Parietal lobe (tissue), 1 donor: ENCODE results near the gene ARMH2. TPM values are rescaled to one million over a fixed set of nuclear protein-coding genes. Genes with fewer than 3 reads are reported as not detected.

ENCODE experiments used
- total RNA-seq: library from RNA; depleted of rRNA; stranded (reverse); fragments of >200 nt; gene quantifications from one replicate; pipeline ENCODE4 v1.2.3, GENCODE V29; 2014

The ARMH2 gene
- total RNA-seq, result not detected

GRCh38 chr6:24798740-24799540, at the start of gene ARMH2:
Gene ARMH2, minus strand, starts transcription at chr6:24798917. Its CDS starts 60 bp downstream, at chr6:24798857.

GRCh38 chr6:24774696-24775519, 23.8 kb downstream of the ARMH2 start, which contains the start of gene GMNN:
Gene GMNN, plus strand, starts transcription at chr6:24774937. Its CDS starts 2,310 bp downstream, at chr6:24777247.

Other genes with a start within 250 kb of the ARMH2 start
- gene KIAA0319, start 152.7 kb downstream of the ARMH2 start, total RNA-seq, result 56.0 TPM
- gene TDP2, start 132.0 kb downstream of the ARMH2 start, total RNA-seq, result 36.0 TPM
- gene ACOT13, start 131.8 kb downstream of the ARMH2 start, total RNA-seq, result 4.7 TPM
- gene C6orf62, start 79.8 kb downstream of the ARMH2 start, total RNA-seq, result 93.9 TPM
- 8.1 TPM for gene GMNN, start 24.0 kb downstream of the ARMH2 start, total RNA-seq
- 33.2 TPM for gene RIPOR2, start 137.0 kb upstream of the ARMH2 start, total RNA-seq